ENCODE results near the gene USE1.

USE1 gene

DNA sequence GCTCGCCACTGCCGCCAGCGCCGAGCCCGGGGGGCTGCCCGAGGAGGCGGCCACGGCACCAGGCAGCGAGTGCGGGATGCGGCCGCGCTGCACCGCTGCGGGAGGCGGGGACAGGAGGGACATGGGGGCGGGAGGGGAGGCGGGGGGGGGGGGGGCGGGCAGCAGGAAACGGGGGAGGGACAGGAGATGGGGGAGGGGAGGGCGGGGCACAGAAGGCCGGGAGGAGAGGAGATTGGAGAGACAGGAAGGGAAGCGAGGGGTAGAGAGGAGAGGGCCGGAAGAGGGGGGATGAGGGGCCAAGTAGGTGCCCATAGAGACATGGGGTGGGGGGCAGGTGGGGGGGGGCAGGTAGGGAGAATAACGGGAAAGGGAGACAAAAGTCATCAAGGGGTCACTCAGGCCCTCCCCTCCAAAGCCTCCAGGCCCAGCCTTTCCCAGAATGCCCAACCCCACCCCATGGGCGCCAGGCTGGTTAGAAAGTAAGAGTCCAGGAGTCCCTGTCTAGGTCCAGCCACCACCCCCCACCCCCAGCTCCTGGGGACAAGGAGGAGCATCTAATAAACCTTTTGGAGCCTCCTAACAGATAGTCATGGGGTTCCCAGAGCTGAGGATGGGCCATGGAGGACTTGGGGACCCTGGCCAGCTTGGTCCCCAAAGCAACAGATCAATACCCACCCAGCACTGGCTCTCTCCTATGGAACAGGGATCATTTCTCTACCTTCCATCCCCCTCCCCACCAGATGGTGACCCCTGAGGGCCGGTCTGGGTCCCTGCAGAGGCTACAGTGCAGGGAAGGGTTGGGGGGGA lies 21.0 kb downstream of the USE1 start:
- no peak for DNase-seq (ENCODE audit: low read depth in 2 of 2)

DNA sequence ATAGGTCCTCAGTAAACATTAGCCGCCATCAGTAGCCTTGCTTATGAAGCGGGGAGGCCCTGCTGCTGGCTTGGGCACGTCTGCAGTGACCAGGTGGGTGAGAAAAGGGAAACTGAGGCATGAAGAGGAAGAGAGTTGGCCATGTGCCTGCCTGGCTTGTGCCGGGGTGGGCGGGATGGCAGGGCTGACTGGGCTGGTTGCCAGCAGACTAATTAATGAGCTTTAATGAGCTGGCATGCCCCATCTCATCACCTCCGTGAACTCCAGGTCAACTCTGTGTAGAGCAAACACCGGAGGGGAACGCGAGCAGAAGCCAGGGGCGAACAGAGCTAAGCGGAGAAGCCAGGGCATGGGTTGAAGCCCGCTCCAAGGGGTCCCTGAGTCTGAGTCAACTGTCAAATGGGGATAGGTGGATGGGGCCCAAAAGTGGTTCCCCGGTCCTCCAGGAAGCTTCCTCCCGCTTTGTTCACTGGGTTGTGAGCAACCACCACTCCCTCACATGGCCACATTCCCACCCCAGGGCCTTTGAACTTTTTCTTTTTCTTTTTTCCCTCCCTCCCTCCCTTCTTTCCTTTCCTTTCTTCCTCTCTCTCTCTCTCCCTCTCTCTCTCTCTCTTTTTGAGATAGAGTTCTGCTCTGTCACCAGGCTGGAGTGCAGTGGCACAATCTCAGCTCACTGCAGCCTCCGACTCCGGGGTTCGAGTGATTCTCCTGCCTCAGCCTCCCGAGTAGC lies 21.8 kb downstream of the USE1 start:
- DNase-seq (ENCODE audit: low read depth in 2 of 2): no peak

DNA sequence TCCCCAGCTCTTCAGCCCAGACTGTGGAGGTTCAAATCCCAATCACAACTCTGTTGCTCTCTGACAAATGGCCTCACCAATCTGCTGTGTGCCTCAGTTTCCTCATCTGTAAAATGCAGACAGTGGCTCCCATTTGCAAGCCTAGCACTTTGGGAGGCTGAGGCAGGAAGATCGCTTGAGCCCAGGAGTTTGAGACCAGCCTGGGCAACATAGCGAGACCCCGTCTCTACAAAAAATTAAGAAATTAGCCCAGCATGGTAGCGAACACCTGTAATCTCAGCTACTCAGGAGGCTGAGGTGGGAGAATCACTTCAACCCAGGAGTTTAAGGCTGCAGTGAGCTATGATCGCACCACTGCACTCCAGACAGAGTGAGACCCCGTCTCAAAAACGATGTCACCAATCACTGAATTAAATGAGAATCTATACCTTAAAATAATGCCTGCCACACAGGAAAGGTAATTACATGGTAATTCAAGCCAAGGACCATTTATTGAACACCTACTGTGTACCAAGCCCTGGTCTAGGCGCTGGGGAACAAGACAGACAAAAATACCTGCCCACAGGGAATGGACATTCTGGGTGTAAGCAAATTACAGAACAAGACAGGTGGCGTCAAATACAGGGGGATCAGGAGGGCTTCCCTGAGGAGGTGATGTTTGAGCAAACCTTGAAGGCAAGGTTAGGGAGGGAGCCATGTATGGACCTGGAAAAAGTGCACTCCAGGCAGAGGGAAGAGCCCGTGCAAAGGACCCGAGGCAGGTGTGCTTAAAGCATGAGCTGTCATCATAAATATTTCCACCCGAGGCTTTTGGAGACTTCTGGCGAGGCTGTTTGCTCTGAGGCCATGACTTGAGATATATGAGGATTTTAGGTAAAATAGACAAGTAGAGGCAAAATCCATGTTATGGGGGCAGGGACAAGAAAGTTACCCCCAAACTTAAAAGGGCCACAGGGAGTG lies 22.9 kb downstream of the USE1 start:
- DNase-seq (ENCODE audit: low read depth in 2 of 2): no peak

DNA sequence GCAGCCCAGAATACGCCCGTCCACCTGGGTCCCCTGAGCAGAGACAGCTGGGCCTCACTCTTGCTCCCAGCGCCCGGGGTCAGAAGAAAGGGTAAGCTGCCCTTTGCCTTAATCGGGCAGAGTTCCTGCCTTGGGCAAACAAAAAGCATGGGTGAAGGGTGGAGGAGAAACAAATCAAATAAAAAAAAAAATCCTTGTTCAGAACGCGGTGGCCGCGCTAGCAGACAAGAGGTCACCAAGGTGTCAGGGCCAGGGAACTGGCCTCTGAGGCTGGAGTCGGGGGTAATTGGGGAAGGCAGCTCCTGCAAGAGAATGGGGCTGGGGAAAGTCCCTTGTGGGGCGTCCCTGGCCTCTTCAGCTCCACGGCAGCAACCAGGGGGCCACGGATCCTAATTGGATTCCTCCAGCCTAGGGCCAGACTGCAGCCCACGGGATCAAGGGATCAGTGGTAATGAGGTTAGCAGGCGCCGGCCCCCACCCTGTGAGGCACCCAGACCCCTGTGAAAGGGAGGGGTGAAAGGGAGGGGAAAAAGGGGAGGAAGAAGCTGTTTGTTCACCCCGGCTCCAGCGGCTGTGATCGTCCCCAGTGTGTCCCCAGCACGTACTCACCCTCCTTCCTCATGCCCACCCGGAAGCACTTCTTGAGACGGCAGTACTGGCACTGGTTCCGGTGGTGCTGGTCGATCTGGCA lies 25.1 kb downstream of the USE1 start:
- DNase-seq (ENCODE audit: low read depth in 2 of 2): no peak

DNA sequence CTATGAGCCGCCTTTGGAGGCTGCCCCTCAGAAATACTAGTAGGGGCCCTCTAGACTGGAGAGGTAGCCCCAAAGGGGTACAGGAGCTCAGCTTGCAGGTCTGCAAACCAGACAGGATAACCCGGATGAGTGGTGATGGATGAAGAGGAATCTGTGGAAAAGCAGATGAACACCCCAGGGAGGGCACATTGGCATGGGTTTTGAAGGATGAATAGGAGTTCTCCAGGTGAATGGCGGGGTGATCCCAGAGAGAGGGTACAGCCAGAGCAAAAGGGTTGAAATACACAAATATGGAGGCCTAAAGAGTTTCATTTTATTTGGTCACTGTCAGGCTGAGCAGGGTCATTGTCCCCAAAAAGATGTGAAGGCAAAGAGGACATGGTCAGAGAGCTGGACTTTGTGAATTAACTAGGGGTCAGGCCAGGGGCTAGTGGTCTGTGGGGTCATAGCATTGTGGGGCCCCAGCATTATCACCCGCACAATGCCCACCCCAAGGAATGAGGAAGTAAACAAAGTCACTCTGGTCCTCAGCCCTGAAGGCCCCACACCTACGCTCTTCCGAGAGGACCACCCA lies 25.8 kb downstream of the USE1 start:
- DNase-seq (ENCODE audit: low read depth in 2 of 2): no peak

DNA sequence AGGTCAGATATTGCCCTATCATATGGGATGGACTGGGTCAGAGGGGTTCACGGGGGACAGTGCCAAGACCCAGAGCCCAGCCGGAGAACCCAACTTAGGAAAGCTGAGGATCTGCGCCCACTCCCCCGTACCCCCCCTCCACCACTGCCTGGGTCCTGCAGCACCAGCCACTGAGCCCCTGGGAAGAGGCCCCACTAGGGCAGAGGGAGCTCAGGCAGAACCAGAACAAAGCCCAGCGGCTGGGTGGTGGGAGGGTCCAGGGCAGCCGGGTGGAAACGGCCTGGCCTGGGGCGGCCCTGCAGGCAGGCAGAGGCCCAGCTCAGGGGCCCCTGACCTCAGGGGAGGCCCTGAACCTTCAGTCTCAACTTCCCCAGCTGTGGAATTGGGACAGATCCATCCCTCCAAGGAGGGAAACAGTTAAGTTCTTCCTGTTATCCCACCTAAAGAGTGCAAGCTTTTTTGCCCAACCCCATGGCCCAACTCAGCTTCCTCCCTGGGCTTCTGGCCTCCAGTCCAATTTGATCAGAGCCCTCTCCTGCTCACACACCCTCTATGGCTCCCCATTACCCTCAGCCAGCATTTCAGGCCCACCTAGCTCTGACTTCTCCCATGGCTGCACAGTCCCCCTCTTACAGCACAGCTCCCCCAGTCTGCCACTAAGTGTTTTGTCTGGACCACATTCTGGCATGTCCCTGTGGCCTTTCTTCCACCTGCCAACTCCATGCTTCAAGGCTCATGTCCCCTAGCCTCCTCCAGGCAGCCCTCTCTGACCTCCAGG lies 27.5 kb downstream of the USE1 start:
- DNase-seq (ENCODE audit: low read depth in 2 of 2): no peak

DNA sequence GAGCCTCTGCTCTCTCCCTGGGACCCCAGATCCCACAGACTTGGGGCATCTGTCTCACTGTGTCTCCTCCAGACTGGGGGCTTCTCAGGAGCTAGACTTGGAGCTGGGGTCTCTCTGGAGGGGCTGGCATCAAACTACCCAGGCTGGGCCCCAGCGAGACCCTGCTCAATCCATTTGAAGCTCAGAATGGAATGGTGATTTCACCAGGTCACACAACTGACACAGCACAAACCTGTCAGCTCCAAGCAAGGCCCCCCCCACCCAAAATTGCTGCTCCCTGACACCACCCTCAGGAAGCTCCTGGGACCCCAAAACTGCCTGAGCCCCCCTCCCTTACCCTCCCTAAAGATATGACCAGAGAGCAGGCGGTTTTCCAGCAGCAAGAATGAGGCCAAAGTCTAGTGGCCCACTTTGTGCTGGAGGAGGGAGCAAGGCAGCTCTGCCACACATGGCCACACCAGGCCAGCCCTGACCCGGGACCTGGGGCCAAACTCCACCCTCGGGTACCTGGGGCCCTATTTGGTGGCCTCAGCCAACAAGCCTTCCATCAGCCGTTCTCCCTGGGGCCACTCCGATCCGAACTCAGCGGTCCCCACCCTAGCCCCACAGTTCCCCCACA lies 28.2 kb downstream of the USE1 start:
- no peak for DNase-seq (ENCODE audit: low read depth in 2 of 2)

DNA sequence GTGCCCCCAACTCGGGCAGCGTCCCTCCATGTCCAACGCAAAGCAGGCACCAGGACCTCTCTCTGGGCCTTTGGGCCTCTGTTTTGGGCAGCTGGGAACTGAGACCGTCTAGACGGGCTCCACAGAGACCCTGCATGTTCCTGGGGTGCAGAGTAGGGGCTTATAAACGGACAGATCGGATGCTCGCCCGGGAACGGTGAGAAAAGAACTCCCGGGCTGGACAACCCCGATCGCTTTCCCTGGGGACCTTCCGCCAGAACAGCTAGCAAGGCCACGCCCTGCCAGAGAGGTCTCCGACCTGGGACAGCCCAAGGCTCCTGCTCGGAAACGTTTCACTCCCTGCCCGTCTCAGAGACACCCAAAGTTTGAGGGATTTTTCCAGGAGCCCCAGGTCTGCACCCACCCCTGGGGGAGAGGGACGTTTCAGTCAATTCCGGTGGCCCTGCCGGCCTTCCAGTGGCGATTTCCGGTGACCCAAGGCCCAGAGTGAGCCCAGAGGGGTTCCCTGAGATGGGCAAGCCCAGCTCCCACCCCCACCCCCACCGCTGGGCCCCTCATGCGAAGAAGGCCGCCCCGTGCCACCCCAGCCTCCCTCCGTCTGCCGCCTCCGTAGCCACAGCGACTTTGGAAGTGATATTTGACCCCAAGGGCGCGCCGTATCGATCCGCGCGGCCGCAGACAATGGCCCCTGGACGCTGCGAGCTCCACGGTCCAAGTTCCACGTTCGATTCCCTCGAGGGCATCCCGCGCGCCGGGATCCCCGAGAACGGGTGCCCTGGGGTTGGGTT lies 28.9 kb downstream of the USE1 start:
- no peak for DNase-seq (ENCODE audit: low read depth in 2 of 2)

DNA sequence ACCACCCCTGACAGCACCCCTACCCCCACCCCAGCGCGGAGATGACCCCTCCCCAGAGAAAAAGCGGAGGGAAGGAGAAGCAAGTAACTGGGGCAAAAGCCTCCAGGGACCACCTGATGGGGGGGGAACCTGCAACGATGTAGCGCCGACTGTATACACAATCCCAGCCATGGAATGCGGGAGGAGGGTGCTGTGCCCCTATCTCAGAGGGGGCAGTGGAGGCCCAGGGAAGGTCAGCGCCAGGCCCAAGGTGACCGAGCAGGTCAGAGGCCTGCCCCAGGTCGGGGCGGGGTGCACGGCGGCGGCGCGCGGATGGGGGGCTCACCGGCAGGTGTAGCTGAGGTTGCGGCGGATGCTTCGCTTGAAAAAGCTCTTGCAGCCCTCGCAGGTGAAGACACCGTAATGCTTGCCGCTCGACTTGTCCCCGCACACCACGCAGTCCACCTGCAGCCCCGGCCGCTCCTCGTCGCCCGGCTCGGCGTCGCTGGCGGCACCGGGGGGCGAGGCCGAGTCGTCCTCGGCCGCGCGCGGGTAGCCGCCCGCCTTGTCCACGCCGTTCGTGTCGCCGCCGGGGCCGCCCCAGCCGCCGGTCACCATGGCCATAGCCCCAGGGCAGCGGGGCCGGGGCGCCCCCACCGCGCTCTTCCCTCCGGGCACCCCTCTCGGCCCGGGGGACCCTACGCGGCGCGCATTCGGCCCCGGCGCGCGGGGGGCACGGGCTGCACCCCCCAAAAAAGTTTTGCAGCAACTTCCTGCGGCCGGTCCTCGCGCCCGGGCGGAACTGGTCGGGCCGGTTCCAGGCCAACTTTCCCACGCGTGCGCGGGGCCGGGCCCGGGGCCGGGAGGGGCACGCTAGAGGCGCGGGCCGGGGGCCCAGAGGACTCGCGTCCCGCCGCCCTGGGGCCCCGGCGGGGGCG lies 29.7 kb downstream of the USE1 start:
- no peak for DNase-seq (ENCODE audit: low read depth in 2 of 2)

DNA sequence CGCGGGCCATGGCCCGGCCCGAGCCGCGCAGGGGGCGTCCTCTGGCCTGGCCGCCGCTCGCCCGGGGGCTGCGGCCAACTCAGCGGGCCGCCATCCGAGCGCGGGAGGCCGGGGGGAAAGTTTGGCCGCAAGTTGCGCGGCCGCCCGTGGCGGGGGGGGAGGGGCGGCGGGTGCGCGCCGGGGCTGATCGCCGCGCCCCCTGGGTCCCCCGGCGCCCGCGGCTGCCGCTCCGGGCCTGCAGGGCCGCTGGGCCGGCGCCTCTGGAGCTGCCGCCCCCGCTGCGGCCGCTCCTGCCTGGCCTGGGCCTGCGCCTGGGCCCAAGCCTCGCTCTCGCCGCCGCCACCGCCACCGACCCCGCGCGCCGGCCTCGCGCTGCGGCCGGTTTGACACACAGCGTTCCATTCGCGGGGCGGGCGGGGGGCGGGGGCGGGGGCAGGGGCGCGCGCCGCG lies 30.4 kb downstream of the USE1 start, which contains the start of gene NR2F6:
Gene NR2F6 (minus strand): TSS at position 385 of the 450 bp plus-strand sequence. CDS start 699 bp downstream, outside the sequence.
- no peak for DNase-seq (ENCODE audit: low read depth in 2 of 2)

DNA sequence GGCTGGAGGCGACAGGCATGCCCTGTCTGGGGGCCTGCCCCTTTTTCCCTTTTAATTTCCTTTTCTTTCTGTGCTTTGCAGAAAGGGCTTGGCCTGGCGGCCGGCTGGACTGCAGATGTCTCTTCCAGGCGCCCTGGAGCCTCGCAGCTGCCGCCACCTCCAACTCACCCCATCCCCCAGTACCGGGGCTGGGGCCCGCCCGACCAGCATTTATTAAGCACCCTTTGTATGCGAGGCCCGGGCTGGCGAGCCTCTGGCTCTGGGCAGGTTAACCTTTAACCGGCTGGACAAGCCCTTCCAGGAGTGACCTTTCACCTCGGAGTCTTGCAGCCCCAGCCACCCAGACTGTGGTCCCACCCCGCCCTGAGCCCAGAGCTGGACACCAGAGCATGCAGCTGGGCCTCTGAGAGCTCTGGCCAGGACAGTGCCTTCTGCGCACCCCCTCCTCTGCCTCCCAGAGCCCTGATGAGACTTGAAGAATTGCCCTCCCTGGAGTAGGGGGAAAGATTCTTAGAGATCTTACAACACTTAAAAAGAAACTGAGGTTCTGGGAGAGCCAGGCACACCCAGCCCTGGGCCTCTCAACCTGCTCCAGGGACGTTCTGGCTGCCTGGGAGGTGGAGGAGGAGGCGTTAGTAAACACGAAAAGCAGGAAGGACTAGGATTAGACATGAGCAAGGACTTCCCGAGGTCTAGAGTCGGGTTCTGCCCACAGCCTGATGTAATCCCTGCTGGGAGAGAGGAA lies 31.7 kb downstream of the USE1 start:
- DNase-seq (ENCODE audit: low read depth in 2 of 2): no peak

DNA sequence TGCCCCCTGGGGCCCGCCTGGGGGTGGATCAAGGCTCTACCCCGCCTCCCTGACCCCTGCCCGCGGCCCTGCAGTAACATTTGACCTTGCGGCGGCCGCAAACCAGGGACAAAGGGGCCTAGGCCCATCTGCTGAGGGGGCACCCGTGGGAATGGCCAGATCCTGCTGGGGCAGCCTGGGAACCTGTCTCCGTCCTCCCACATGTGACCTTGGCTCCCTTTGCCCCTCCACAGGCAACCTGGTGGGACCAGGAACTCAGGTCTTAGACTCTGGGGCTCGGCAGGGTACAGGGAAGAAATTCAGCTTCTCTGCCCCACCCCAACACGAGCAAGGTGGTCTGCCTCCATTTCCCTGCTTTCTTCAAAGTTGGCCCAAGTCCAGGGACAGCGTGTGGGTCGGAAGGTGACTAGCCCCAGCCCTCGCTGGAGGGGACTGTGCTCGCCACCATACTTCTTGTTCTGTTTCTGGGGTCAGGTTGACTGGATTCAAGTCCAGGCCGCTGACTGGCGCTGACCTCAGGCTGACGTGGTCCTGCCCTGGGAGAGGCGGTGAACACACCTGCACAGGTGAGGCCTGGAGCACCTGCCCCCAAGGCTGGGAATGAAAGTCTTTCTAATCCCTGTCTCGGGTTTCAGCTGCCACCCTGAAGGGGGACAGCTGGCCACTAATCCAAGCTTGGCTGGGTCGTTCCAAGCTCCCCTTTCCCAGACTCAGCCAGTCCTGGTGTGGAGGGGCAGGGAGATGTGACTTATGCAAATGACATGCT lies 33.0 kb downstream of the USE1 start:
- DNase-seq (ENCODE audit: low read depth in 2 of 2): no peak

DNA sequence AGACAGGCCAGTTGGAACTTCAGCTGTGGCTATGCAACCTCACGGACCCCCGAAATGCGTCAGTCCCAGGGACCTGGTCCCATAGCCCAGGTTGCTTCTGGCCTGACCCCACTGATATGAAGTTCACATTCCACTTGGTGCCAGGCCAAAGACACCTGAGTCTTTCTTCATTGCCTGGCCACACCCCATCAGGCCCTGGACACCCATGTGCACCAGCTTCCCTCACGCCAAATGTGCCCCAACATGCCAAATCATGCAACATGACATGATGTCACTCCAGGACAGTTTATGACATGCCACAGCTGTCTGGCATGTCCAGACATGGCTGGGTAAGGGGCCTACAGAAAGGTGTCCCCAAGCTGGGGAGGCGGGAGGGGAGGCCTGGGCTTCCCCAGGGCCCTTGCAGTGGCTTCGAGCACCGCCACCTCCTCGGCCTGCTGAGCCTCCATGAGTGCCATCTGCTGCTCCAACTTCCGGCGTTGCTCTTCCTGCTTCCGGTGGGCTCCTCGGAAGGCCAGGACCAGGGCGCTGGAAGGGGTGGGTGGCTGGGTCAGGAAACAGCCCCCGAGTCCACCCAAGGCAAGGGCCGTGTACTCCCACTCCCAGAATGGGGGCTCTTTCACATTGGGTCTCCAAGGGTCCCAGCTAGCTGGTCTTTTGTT lies 34.9 kb downstream of the USE1 start:
- DNase-seq (ENCODE audit: low read depth in 2 of 2): no peak

DNA sequence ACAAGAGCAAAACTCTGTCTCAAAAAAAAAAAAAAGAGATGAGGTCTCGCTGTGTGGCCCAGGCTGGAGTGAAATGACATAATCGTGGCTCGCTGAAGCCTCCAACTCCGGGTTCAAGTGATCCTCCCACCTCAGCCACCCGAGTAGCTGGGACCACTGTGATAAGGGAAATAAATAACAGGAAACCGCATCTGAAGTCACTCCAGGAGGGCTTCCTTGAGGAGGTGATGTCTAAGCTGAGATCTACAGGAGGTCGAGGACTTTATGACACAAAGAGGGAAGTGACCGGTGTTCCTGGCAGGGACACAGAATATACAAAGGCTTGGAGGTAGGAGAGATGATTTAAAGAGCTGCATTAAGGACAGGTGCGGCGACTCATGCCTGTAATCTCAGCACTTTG lies 39.5 kb downstream of the USE1 start:
- no peak for DNase-seq (ENCODE audit: low read depth in 2 of 2)

DNA sequence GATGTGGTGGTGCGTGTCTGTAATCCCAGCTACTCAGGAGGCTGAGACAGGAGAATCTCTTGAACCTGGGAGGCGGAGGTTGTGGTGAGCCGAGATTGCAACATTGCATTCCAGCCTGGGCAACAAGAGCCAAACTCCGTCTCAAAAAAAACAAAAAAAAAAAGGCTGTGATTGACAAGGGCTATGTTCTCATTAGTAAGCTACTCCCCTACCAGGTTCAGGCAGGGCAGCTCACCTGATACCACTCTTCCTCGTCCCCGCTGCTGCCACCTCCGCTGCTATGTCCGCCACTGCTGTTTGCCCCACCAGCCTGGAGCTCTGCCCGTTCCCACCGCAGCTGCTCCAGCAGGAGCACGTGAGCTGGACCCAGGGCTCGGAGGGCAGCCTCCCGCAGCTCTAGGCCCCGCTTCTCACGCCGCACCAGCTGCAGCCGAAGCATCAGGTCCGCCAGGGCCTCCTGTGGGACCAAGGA lies 40.0 kb downstream of the USE1 start:
- no peak for DNase-seq (ENCODE audit: low read depth in 2 of 2)

DNA sequence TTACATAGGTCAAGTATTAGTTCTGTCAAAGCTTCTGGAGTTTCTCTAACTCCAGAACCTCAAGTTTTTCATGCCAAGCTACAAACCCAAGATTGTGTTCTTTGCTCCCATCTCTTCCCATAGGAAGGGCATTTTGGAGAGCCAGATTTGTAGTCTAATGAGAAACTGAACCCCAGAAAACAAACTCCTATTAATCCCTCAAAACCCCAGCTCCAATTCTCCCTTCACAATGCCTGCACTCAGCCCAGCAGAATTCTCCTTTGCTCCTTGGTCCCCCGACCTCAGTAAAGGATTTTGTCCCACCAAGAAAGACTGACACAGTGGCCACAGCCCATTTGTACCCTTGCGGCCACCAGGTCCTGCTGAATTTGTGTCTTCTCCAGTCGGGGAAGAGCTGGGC lies 41.0 kb downstream of the USE1 start:
- no peak for DNase-seq (ENCODE audit: low read depth in 2 of 2)

Measured in stimulated activated CD8-positive, alpha-beta memory T cell treated with anti-CD3 and anti-CD28 coated beads, Interleukin-2, amount 100 ng/mL, for 1 hour (primary cell).